ENCODE data around the gene DNAH7. TPM values are rescaled to one million over a fixed set of nuclear protein-coding genes. Genes with fewer than 3 reads are reported as not detected.

Gene DNAH7
- total and polyA plus RNA-seq, 9 of the 15 experiments (the other 6 are each of a cell fraction or from before 2014, with no cell fraction given): 0.03 to 0.42 (median 0.18) TPM

- ATAC-seq (no peak), FAIRE-seq (no peak), DNase-seq (ENCODE audit: extremely low read depth in 1 of 4, low spot score in 3 of 4) (no peak)
- Histone ChIP-seq H3K27ac (ENCODE audit: extremely low read depth, low read depth, low read length) (no peak overlapping the region), H4K20me1 (replicated peaks; ENCODE audit: control insufficient read depth, insufficient read depth, low read length) (no peaks in the 10 kb centered on the region), H3K27me3 (ENCODE audit: control insufficient read depth in 2 of 2, insufficient read depth in 2 of 2, low read length in 2 of 2) (no peaks in the 10 kb centered on the region), H3K9me1 (ENCODE audit: control insufficient read depth, insufficient read depth, low read length) (no peaks in the 10 kb centered on the region), H3K9me3 (replicated peaks; ENCODE audit: control insufficient read depth, insufficient read depth, low read depth, low read length) (no peaks in the 10 kb centered on the region), H3K36me3 (ENCODE audit: control insufficient read depth, insufficient read depth, low read length) (no peaks in the 10 kb centered on the region), H3K4me1 (replicated peaks in 1 of 2; ENCODE audit: control insufficient read depth in 2 of 2, insufficient read depth in 2 of 2, low read length in 2 of 2) (no peaks in the 10 kb centered on the region), H3K79me2 (ENCODE audit: control insufficient read depth, insufficient read depth, low read length) (no peaks in the 10 kb centered on the region), H3K4me3 (no peak overlapping the region), H3K9ac (ENCODE audit: insufficient read depth in 1 of 2, low read depth in 2 of 2, low read length in 2 of 2) (no peak overlapping the region), H3K4me2 (ENCODE audit: insufficient read depth, low read length) (no peak overlapping the region), H2AFZ (ENCODE audit: low read depth, low read length) (no peak overlapping the region)
- in situ Hi-C loops (cut with MboI) (no loop called here), intact Hi-C loops (cut with micrococcal nuclease) (no loop called here)
- 5% methylated on average over 2 of the region's 2 CpGs for WGBS (ENCODE audit: insufficient coverage, low coverage, missing lambda C conversion rate)
- ChIA-PET CTCF (ENCODE audit: low intra/inter-chr PET ratio) (no interaction called here), POLR2A (no interaction called here)
- no TSS peak for BruUV-seq (replicated peaks)
- no peak for TF ChIP-seq ZNF551 (CRISPR knock-in tag; IDR thresholded peaks at IDR 0.05)
- TF ChIP-seq MAFK (IDR thresholded peaks at IDR 0.05; ENCODE audit: low read length): no peak
- TF ChIP-seq ID3 (CRISPR knock-in tag; IDR thresholded peaks at IDR 0.05): no peak
- no peak for TF ChIP-seq ID3 (tag; IDR thresholded peaks at IDR 0.05)
Observed at GRCh38 chr2:196012314-196012713, 56.3 kb downstream of the DNAH7 start.

DNA sequence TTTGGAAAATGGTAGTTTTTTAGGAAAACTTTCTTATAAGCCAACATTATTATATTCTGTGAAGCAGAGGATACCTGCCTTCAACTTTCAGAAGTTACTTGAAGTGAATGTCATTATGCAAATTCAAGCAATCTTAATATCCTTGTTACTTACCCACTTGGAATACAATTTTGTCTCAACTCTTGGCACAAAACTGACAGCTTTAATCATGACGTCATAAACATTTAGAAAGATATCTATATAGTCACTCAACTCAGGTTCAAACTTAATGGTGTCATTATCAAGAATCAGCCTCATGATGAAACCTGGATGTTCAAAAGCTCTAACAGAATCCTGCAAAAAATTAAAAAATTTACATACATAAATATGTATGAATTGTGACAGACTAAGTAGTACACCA lies 68.1 kb downstream of the DNAH7 start:
- WGBS (ENCODE audit: insufficient coverage, low coverage, missing lambda C conversion rate): 0% methylated on average over 1 of the region's 1 CpG
- Histone ChIP-seq H3K36me3 (ENCODE audit: control insufficient read depth, insufficient read depth, low read length) (no peaks in the 10 kb centered on the region), H3K9ac (ENCODE audit: insufficient read depth in 1 of 2, low read depth in 2 of 2, low read length in 2 of 2) (no peak overlapping the region), H4K20me1 (replicated peaks; ENCODE audit: control insufficient read depth, insufficient read depth, low read length) (no peaks in the 10 kb centered on the region), H3K79me2 (ENCODE audit: control insufficient read depth, insufficient read depth, low read length) (no peaks in the 10 kb centered on the region), H3K4me3 (no peak overlapping the region), H3K4me2 (ENCODE audit: insufficient read depth, low read length) (no peak overlapping the region), H3K9me3 (replicated peaks; ENCODE audit: control insufficient read depth, insufficient read depth, low read depth, low read length) (no peaks in the 10 kb centered on the region), H3K27me3 (ENCODE audit: control insufficient read depth in 2 of 2, insufficient read depth in 2 of 2, low read length in 2 of 2) (no peaks in the 10 kb centered on the region), H3K9me1 (ENCODE audit: control insufficient read depth, insufficient read depth, low read length) (no peaks in the 10 kb centered on the region), H3K4me1 (replicated peaks in 1 of 2; ENCODE audit: control insufficient read depth in 2 of 2, insufficient read depth in 2 of 2, low read length in 2 of 2) (no peaks in the 10 kb centered on the region), H3K27ac (ENCODE audit: extremely low read depth, low read depth, low read length) (no peak overlapping the region), H2AFZ (ENCODE audit: low read depth, low read length) (no peak overlapping the region)
- in situ Hi-C loops (cut with MboI) (no loop called here), intact Hi-C loops (cut with micrococcal nuclease) (no loop called here)
- DNase-seq (ENCODE audit: extremely low read depth in 1 of 4, low spot score in 3 of 4) (no peak), FAIRE-seq (no peak), ATAC-seq (no peak)
- ChIA-PET CTCF (ENCODE audit: low intra/inter-chr PET ratio) (no interaction called here), POLR2A (no interaction called here)
- TF ChIP-seq MED1 (CRISPR knock-in tag; IDR thresholded peaks at IDR 0.05; ENCODE audit: borderline replicate concordance) (no peak), SMAD3 (CRISPR knock-in tag; conservative IDR thresholded peaks at IDR 0.05) (no peak), ATF1 (CRISPR knock-in tag; IDR thresholded peaks at IDR 0.05) (no peak), ATF1 (tag; IDR thresholded peaks at IDR 0.05) (0 out of 2 replicates have a peak, but pooled peaks have one; percentile 20), ELF2 (CRISPR knock-in tag; IDR thresholded peaks at IDR 0.05) (no peak), BRF1 (IDR thresholded peaks at IDR 0.05; ENCODE audit: borderline replicate concordance, extremely low read depth, insufficient read length) (no peak)
- no TSS peak for BruUV-seq (replicated peaks)

Data from K562 (cell line).